Measurements from ENCODE around the gene GALNT7. TPM values are rescaled to one million over a fixed set of nuclear protein-coding genes. Genes with fewer than 3 reads are reported as not detected.

GALNT7 gene
- total and polyA plus RNA-seq, 9 donors, result 9.0 to 23.7 (median 17.6) TPM

DNA sequence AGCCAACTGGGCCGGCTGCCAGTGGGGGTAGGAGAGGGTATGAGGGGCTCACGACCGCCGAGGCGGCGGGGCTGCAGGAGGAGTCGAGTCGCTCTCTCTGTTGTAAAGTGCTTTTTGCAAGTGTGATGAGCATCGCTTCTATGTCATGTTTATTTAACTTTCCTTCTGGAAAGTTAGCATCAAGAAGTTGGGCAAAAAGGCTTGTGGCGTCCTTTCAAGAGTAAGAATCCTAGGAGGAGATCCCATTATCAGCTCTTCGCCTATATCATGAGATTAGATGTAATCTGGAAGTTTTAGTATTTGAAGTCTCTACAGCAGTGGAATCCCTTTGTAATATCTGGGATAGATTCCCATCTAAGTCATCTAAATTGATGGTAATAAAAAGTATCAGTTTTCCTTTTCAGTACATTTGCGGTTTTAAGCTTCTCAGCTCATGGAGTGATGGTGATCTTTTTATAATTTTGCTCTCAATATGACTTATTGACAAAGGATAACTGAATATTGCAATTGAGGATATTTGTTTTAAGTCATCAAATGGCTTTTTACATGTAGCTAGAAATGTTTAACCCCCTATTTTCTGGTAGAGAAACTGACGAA, 1.7 kb downstream of the GALNT7 start:
- H3K36me3 ChIP-seq, result no peaks in the 10 kb centered on the region
- WGBS, 3 donors, result 11 to 14% (median 13%) methylated on average over 13 of the region's 13 CpGs
- no peak for TF ChIP-seq POLR2A (IDR thresholded peaks at IDR 0.05)
- TF ChIP-seq, protein P1, sequence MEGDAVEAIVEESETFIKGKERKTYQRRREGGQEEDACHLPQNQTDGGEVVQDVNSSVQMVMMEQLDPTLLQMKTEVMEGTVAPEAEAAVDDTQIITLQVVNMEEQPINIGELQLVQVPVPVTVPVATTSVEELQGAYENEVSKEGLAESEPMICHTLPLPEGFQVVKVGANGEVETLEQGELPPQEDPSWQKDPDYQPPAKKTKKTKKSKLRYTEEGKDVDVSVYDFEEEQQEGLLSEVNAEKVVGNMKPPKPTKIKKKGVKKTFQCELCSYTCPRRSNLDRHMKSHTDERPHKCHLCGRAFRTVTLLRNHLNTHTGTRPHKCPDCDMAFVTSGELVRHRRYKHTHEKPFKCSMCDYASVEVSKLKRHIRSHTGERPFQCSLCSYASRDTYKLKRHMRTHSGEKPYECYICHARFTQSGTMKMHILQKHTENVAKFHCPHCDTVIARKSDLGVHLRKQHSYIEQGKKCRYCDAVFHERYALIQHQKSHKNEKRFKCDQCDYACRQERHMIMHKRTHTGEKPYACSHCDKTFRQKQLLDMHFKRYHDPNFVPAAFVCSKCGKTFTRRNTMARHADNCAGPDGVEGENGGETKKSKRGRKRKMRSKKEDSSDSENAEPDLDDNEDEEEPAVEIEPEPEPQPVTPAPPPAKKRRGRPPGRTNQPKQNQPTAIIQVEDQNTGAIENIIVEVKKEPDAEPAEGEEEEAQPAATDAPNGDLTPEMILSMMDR (IDR thresholded peaks at IDR 0.05), result no peak
- TF ChIP-seq EP300 (IDR thresholded peaks at IDR 0.05), result no peak

DNA sequence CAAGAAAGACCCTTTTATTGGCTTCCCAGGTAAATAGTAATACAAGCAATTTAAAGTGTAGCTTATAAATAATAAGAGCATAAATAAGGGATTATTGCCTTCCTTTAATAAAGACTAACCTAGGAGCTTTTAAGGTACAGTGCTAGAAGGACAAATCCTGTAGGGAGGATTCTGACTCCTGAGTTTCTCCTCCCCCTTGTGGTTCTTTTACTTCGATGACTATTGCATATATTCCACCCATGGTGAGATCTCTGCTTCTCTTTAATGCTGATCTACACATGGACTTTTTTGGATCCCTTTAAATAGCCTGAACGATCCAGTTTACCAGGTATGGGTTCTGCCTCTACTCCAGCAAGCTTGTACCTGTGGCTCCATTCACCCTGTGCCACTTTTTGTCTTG, 2.5 kb downstream of the GALNT7 start:
- Histone ChIP-seq H3K27me3 (no peaks in the 10 kb centered on the region), H3K9me3 (no peaks in the 10 kb centered on the region), H3K36me3 (no peaks in the 10 kb centered on the region), H3K27ac (no peak overlapping the region), H3K4me1 (ENCODE audit: insufficient read depth) (peaks cover 4% of the 10 kb centered on the region), H3K4me3 (no peak overlapping the region)
- no peak for DNase-seq
- WGBS, 3 donors, result 41 to 56% (median 52%) methylated on average over 2 of the region's 2 CpGs
- no peak for TF ChIP-seq EP300 (IDR thresholded peaks at IDR 0.05)
- TF ChIP-seq, protein P1 (IDR thresholded peaks at IDR 0.05), result no peak
- no peak for TF ChIP-seq POLR2A (IDR thresholded peaks at IDR 0.05)
- intact Hi-C loops (cut with DNase I), result no loop called here

More for the DNA sequence above, 1.7 kb downstream of the GALNT7 start:
- peaks cover 2% of the 10 kb centered on the region for H3K4me1 ChIP-seq (ENCODE audit: insufficient read depth)
- no peaks in the 10 kb centered on the region for H3K27me3 ChIP-seq
- DNase-seq, result peak in 1 of 5 donors; percentile 74
- H3K27ac ChIP-seq, result peak overlapping the region; percentile 90 to 96
- intact Hi-C loops (cut with DNase I), result no loop called here
- peak overlapping the region; percentile 73 for H3K4me3 ChIP-seq
- no peaks in the 10 kb centered on the region for H3K9me3 ChIP-seq

DNA sequence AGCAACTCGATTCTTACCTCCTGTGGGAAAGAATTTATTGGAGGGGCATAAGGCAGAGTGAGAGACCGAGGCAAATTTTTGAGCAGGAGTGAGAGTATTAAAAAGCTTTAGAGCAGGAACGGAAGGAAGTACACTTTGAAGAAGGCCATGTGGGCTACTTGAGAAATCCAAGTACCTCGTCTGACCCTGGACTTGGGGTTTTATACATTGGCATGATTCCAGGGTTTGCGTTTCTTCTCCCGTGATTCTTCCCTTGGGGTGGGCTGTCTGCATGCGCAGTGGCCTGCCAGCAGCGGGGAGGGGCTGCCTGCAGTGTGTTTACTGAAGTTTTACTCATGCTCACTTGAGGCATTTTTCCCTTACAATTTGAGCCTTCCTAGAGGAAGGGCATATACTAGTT, 3.4 kb downstream of the GALNT7 start:
- no peak for DNase-seq
- intact Hi-C loops (cut with DNase I), result no loop called here
- peaks cover 4% of the 10 kb centered on the region for H3K4me1 ChIP-seq (ENCODE audit: insufficient read depth)
- H3K4me3 ChIP-seq, result no peak overlapping the region
- 78 to 84% (median 80%) methylated on average over 8 of the region's 8 CpGs for WGBS, 3 donors
- H3K27ac ChIP-seq, result no peak overlapping the region
- TF ChIP-seq EP300 (IDR thresholded peaks at IDR 0.05) (no peak), POLR2A (IDR thresholded peaks at IDR 0.05) (no peak)
- TF ChIP-seq, protein P1 (IDR thresholded peaks at IDR 0.05), result no peak
- H3K9me3 ChIP-seq, result no peaks in the 10 kb centered on the region
- no peaks in the 10 kb centered on the region for H3K36me3 ChIP-seq
- H3K27me3 ChIP-seq, result no peaks in the 10 kb centered on the region

DNA sequence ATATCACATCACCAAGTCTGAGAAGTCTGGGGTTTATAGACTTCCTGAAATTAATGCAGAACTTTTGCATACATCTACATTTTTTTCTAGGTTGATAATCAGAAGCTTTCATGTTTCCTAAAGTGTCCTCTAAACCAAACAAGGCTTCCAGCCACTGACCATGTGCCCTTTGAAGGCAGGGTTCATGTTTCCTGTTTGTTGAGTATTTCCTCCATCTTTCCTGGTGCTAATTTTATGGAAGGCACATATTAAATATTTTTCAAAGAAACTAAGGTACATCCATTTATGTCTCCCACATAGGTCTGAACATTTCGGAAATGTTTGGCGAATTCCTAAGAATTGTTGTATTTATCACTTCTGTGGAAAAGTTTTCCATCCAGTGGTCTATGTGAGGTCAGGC, 5.6 kb downstream of the GALNT7 start:
- 95 to 96% (median 96%) methylated on average over 2 of the region's 2 CpGs for WGBS, 3 donors
- Histone ChIP-seq H3K27ac (no peak overlapping the region), H3K9me3 (no peaks in the 10 kb centered on the region), H3K4me3 (no peak overlapping the region), H3K36me3 (no peaks in the 10 kb centered on the region), H3K4me1 (ENCODE audit: insufficient read depth) (peaks cover 2% of the 10 kb centered on the region), H3K27me3 (no peaks in the 10 kb centered on the region)
- no peak for DNase-seq
- TF ChIP-seq, protein P1 (IDR thresholded peaks at IDR 0.05), result no peak
- TF ChIP-seq EP300 (IDR thresholded peaks at IDR 0.05) (no peak), POLR2A (IDR thresholded peaks at IDR 0.05) (no peak)
- intact Hi-C loops (cut with DNase I), result no loop called here

All from ovary (tissue), 9 donors.